K562 (cell line): ENCODE measurements around the gene TCEA3. TPM values are rescaled to one million over a fixed set of nuclear protein-coding genes. Genes with fewer than 3 reads are reported as not detected.

Experiments
- ADNP ChIP-seq: fragments of 200-800 bp; sonication (Bioruptor generic); IDR thresholded peaks from 2 replicates; pipeline ENCODE4 v1.6.1; 2016; ENCODE audit warnings: missing genetic modification characterization, missing compliant biosample characterization
- BCOR ChIP-seq: fragments of 450-650 bp; IDR thresholded peaks from 2 replicates; pipeline ENCODE4 v1.6.1; 2016
- CHD2 ChIP-seq: IDR thresholded peaks from 2 replicates; pipeline ENCODE4 v1.6.1; 2011; ENCODE audit warnings: low read depth, low read length
- HCFC1 ChIP-seq: IDR thresholded peaks from 2 replicates; pipeline ENCODE4 v1.6.1; 2012; ENCODE audit warnings: low read depth, low read length, improper control_type of control experiment
- JUND ChIP-seq, 2 experiments: IDR thresholded peaks; 2 replicates in 1 of 2; 3 replicates in 1 of 2; pipeline ENCODE4 v1.6.1; 2011; ENCODE audit warnings: borderline replicate concordance in 2 of 2, low read depth in 2 of 2, low read length in 2 of 2, improper control_type of control experiment in 1 of 2, missing biosample characterization in 1 of 2, missing genetic modification characterization in 1 of 2, missing genetic modification reagents in 1 of 2
- POLR2A ChIP-seq: fragments of 450-650 bp; conservative IDR thresholded peaks from 2 replicates; pipeline ENCODE4 v1.6.1; 2016
- POLR3A ChIP-seq: IDR thresholded peaks from 2 replicates; pipeline ENCODE4 v1.6.1; 2011; ENCODE audit warnings: borderline replicate concordance, mild to moderate bottlenecking, moderate library complexity; ENCODE audit not compliant: insufficient read length, insufficient read depth; ENCODE audit errors: extremely low read depth
- RBM34 ChIP-seq: fragments of 200-400 bp; formaldehyde crosslinking; IDR thresholded peaks from 2 replicates; pipeline ENCODE4 v1.6.1; 2018; ENCODE audit warnings: low read length, borderline replicate concordance; ENCODE audit not compliant: insufficient read depth
- USF1 ChIP-seq: sonication (generic); formaldehyde crosslinking; IDR thresholded peaks from 2 replicates; pipeline ENCODE4 v1.9.0; 2022; ENCODE audit warnings: mild to moderate bottlenecking, missing genetic modification reagents
- ZBTB49 ChIP-seq: sonication (generic); formaldehyde crosslinking; IDR thresholded peaks from 2 replicates; pipeline ENCODE4 v1.8.0; 2022; ENCODE audit warnings: missing genetic modification reagents, mild to moderate bottlenecking, borderline replicate concordance
- ZEB2 ChIP-seq: fragments of 450-650 bp; IDR thresholded peaks from 2 replicates; pipeline ENCODE4 v1.6.1; 2016
- ZNF584 ChIP-seq: fragments of 200-800 bp; sonication (Bioruptor generic); IDR thresholded peaks from 2 replicates; pipeline ENCODE4 v1.6.1; 2016; ENCODE audit warnings: low read depth, mild to moderate bottlenecking, missing genetic modification characterization, missing compliant biosample characterization
- polyA plus RNA-seq, 8 experiments: library from polyadenylated mRNA; depleted of rRNA in 4 of 8; stranded (reverse) in 5 of 8; unstranded in 3 of 8; fragments of >200 nt; fragmentation: Nextera tagmentation in 2 of 8; fragmentation: Illumina TruSeq in 1 of 8; extraction: Ambion mirVana in 2 of 8; extraction: Trizol in 1 of 8; gene quantifications; 2 replicates each; pipeline versions ENCODE4 v1.2.1 to v1.2.3, GENCODE V29; 2011 to 2014; ENCODE audit warnings: inconsistent platforms in 1 of 8, missing spikeins in 1 of 8
- total RNA-seq, 7 experiments: library from RNA; depleted of rRNA in 6 of 7; stranded (reverse); fragments of >200 nt in 6 of 7; fragmentation: Illumina TruSeq in 2 of 7; extraction: Trizol in 2 of 7; gene quantifications; 2 replicates each; pipeline versions ENCODE4 v1.2.1 to v1.2.3, GENCODE V29; 2011 to 2021; ENCODE audit warnings: low replicate concordance in 1 of 7
- TF ChIP-seq, protein P1 (sequence below), 2 experiments: fragments of 250-450 bp in 1 of 2; fragments of 450-650 bp in 1 of 2; sonication (Bioruptor Pico) in 1 of 2; IDR thresholded peaks; 2 replicates each; pipeline versions ENCODE4 v1.6.1 to v1.8.0; 2016 to 2021; ENCODE audit warnings: mild to moderate bottlenecking in 2 of 2, moderate library complexity in 2 of 2, missing compliant biosample characterization in 1 of 2, missing genetic modification characterization in 1 of 2

Gene TCEA3
- total and polyA plus RNA-seq, 9 of the 15 experiments (the other 6 are each of a cell fraction or from before 2014, with no cell fraction given), result 0.03 to 0.55 (median 0.36) TPM

GRCh38 chr1:23362218-23362713, 62.3 kb downstream of the TCEA3 start (continued):
- TF ChIP-seq ADNP (tag) (peak; percentile 86), BCOR (peak; percentile 37; the same call in 1 of the 2 replicates), CHD2 (peak; percentile 27; the same call in 1 of the 2 replicates), POLR2A (peak; percentile 37; the same call in 1 of the 2 replicates), ZBTB49 (CRISPR knock-in tag) (no peak), ZNF584 (CRISPR knock-in tag) (0 out of 2 replicates have a peak, but pooled peaks have one; percentile 29), JUND (IDR thresholded peaks at IDR 0.05; ENCODE audit: borderline replicate concordance, low read depth, low read length) (no peak), JUND (tag; IDR thresholded peaks at IDR 0.05; ENCODE audit: borderline replicate concordance, low read depth, low read length) (peak; percentile 46; the same call in 1 of the 3 replicates), ZEB2 (peak; percentile 72), RBM34 (no peak), POLR3A (no peak), USF1 (CRISPR knock-in tag) (no peak), HCFC1 (0 out of 2 replicates have a peak, but pooled peaks have one; percentile 15)
- TF ChIP-seq, protein P1, sequence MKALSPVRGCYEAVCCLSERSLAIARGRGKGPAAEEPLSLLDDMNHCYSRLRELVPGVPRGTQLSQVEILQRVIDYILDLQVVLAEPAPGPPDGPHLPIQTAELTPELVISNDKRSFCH (CRISPR knock-in tag; IDR thresholded peaks at IDR 0.05), result no peak
- TF ChIP-seq, protein P1 (tag; IDR thresholded peaks at IDR 0.05), result peak; percentile 65; the same call in 1 of the 2 replicates
